Measurements from ENCODE around the gene IRF2BP1. TPM values are rescaled to one million over a fixed set of nuclear protein-coding genes. Genes with fewer than 3 reads are reported as not detected.

IRF2BP1 gene
- total and polyA plus RNA-seq, 2 of the 13 experiments (the other 11 are each of a cell fraction or from before 2014, with no cell fraction given), result 4.3 to 14.3 TPM

DNA sequence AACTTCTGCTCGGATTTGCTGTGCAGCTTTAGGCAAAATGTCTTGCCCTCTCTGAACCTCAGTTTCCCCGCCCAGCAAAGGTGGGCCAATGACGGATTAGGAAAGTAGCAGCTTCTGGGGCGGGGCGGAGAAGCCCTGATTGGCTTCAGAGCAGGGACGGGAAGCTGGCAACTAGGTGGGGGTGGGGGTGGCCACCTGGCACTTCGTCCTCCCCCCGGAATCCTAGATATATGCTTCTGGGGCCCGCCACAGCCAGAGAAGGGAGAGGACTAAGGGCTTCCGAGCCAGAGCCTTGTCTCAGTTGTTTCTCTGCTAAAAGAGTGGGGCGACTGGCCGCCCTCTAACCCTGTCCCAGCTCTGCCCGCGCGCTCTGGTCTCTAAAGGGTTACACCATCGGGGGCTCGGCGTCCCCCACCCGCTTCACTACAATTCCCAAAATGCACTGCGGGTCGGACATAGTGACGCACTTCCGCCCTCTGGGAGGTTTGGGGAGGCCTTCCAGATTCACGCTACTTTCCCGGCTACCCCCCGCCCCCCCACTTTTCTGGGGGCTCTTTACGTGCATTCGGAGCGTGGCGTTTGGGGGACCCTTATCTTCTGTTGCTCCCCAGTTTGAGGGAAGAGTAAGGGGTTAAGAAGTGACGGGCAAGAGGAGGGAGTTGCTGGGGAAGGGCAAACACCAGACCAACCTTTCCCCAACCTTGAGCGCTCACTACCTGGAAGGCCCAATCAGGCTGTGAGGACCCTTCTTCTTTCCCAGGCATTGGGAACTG, 672 bp upstream of the IRF2BP1 start (continued):
- TF ChIP-seq, protein P1, sequence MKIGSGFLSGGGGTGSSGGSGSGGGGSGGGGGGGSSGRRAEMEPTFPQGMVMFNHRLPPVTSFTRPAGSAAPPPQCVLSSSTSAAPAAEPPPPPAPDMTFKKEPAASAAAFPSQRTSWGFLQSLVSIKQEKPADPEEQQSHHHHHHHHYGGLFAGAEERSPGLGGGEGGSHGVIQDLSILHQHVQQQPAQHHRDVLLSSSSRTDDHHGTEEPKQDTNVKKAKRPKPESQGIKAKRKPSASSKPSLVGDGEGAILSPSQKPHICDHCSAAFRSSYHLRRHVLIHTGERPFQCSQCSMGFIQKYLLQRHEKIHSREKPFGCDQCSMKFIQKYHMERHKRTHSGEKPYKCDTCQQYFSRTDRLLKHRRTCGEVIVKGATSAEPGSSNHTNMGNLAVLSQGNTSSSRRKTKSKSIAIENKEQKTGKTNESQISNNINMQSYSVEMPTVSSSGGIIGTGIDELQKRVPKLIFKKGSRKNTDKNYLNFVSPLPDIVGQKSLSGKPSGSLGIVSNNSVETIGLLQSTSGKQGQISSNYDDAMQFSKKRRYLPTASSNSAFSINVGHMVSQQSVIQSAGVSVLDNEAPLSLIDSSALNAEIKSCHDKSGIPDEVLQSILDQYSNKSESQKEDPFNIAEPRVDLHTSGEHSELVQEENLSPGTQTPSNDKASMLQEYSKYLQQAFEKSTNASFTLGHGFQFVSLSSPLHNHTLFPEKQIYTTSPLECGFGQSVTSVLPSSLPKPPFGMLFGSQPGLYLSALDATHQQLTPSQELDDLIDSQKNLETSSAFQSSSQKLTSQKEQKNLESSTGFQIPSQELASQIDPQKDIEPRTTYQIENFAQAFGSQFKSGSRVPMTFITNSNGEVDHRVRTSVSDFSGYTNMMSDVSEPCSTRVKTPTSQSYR (CRISPR knock-in tag; IDR thresholded peaks at IDR 0.05; ENCODE audit: borderline replicate concordance), result peak; percentile 67; the same call in 1 of the 2 replicates
- peak; percentile 68; the same call in 1 of the 2 replicates for TF ChIP-seq PRMT3 (CRISPR knock-in tag; IDR thresholded peaks at IDR 0.05; ENCODE audit: borderline replicate concordance, low read depth)
- TF ChIP-seq MAFK (conservative IDR thresholded peaks at IDR 0.05 in 1 of 2, IDR thresholded peaks at IDR 0.05 in 1 of 2; ENCODE audit: low read length in 2 of 2), result no peak
- TF ChIP-seq CREM (IDR thresholded peaks at IDR 0.05), result peak; percentile 97
- TF ChIP-seq CREM (CRISPR knock-in tag; IDR thresholded peaks at IDR 0.05), result peak; percentile 42; the same call in 1 of the 2 replicates
- peak; percentile 16; the same call in 1 of the 2 replicates for TF ChIP-seq SP2 (CRISPR knock-in tag; IDR thresholded peaks at IDR 0.05)
- TF ChIP-seq MIER3 (CRISPR knock-in tag; IDR thresholded peaks at IDR 0.05; ENCODE audit: borderline replicate concordance), result peak; percentile 82; the same call in 1 of the 2 replicates
- TF ChIP-seq ZNF468 (CRISPR knock-in tag; IDR thresholded peaks at IDR 0.05), result no peak
- peak; percentile 75 for TF ChIP-seq ELF1 (CRISPR knock-in tag; IDR thresholded peaks at IDR 0.05)
- TF ChIP-seq ELF4 (CRISPR knock-in tag; IDR thresholded peaks at IDR 0.05; ENCODE audit: borderline replicate concordance), result peak; percentile 53; the same call in 1 of the 2 replicates
- TF ChIP-seq MAZ (IDR thresholded peaks at IDR 0.05; ENCODE audit: borderline replicate concordance, low read depth, low read length), result peak; percentile 95
- no peak for TF ChIP-seq MAZ (CRISPR knock-in tag; IDR thresholded peaks at IDR 0.05; ENCODE audit: low read depth)
- peak; percentile 30 for TF ChIP-seq XRCC5 (optimal IDR thresholded peaks at IDR 0.05; ENCODE audit: low read length)
- peak; percentile 90 for TF ChIP-seq ZFY (CRISPR knock-in tag; IDR thresholded peaks at IDR 0.05)
- peak; percentile 75; the same call in 1 of the 2 replicates for TF ChIP-seq HOXA3 (CRISPR knock-in tag; IDR thresholded peaks at IDR 0.05)
- TF ChIP-seq EEA1 (CRISPR knock-in tag; IDR thresholded peaks at IDR 0.05; ENCODE audit: borderline replicate concordance), result no peak
- 0 out of 2 replicates have a peak, but pooled peaks have one; percentile 31 for TF ChIP-seq ZNF563 (CRISPR knock-in tag; IDR thresholded peaks at IDR 0.05)
- TF ChIP-seq ZNF383 (CRISPR knock-in tag; IDR thresholded peaks at IDR 0.05; ENCODE audit: borderline replicate concordance), result no peak
- TF ChIP-seq, protein P2, sequence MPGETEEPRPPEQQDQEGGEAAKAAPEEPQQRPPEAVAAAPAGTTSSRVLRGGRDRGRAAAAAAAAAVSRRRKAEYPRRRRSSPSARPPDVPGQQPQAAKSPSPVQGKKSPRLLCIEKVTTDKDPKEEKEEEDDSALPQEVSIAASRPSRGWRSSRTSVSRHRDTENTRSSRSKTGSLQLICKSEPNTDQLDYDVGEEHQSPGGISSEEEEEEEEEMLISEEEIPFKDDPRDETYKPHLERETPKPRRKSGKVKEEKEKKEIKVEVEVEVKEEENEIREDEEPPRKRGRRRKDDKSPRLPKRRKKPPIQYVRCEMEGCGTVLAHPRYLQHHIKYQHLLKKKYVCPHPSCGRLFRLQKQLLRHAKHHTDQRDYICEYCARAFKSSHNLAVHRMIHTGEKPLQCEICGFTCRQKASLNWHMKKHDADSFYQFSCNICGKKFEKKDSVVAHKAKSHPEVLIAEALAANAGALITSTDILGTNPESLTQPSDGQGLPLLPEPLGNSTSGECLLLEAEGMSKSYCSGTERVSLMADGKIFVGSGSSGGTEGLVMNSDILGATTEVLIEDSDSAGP (CRISPR knock-in tag; IDR thresholded peaks at IDR 0.05; ENCODE audit: borderline replicate concordance), result peak; percentile 98
- TF ChIP-seq, protein P3, sequence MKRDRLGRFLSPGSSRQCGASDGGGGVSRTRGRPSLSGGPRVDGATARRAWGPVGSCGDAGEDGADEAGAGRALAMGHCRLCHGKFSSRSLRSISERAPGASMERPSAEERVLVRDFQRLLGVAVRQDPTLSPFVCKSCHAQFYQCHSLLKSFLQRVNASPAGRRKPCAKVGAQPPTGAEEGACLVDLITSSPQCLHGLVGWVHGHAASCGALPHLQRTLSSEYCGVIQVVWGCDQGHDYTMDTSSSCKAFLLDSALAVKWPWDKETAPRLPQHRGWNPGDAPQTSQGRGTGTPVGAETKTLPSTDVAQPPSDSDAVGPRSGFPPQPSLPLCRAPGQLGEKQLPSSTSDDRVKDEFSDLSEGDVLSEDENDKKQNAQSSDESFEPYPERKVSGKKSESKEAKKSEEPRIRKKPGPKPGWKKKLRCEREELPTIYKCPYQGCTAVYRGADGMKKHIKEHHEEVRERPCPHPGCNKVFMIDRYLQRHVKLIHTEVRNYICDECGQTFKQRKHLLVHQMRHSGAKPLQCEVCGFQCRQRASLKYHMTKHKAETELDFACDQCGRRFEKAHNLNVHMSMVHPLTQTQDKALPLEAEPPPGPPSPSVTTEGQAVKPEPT (CRISPR knock-in tag; IDR thresholded peaks at IDR 0.05; ENCODE audit: low read depth), result peak; percentile 74; the same call in 1 of the 2 replicates
- TF ChIP-seq, protein P4, sequence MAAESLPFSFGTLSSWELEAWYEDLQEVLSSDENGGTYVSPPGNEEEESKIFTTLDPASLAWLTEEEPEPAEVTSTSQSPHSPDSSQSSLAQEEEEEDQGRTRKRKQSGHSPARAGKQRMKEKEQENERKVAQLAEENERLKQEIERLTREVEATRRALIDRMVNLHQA (CRISPR knock-in tag; IDR thresholded peaks at IDR 0.05), result no peak
- peak; percentile 67; the same call in 1 of the 2 replicates for TF ChIP-seq MED1 (CRISPR knock-in tag; IDR thresholded peaks at IDR 0.05)
- peak; percentile 47; the same call in 1 of the 2 replicates for TF ChIP-seq MYC (CRISPR knock-in tag; IDR thresholded peaks at IDR 0.05; ENCODE audit: borderline replicate concordance)

Measured in HepG2 (cell line).